A673 (cell line): ENCODE results near the gene C3orf20. TPM values are rescaled to one million over a fixed set of nuclear protein-coding genes. Genes with fewer than 3 reads are reported as not detected.

Experiments used
- BruUV-seq: library from RNA; stranded (reverse); fragments of 400-500 nt; replicated peaks from 2 replicates; lab custom pipeline; 2021; lab: Mats Ljungman, UMichigan
- CTCF ChIA-PET: fragments of 300-600 bp; sonication (Branson Sonifier 250); formaldehyde crosslinking; loops from one replicate; lab custom pipeline; 2022; ENCODE audit warnings: antibody characterized with exemption; lab: Charles Lee
- POLR2A ChIA-PET: fragments of 300-600 bp; sonication (Branson Sonifier 250); formaldehyde crosslinking; loops from one replicate; lab custom pipeline; 2022; ENCODE audit warnings: antibody characterized with exemption; ENCODE audit not compliant: low non-redundant PET; lab: Charles Lee
- DNase-seq: peaks from one replicate; pipeline ENCODE4 v3.0.0-alpha.2; 2015; ENCODE audit warnings: low spot score
- H3K27ac ChIP-seq: fragments of 200-600 bp; sonication (generic); 2 replicates; pipeline ENCODE4 v1.5.1; 2016; ENCODE audit warnings: mixed run types, low read depth, mild to moderate bottlenecking, mixed read lengths, antibody characterized with exemption, low read length; ENCODE audit not compliant: poor library complexity, severe bottlenecking
- H3K27me3 ChIP-seq: fragments of 200-600 bp; sonication (generic); replicated peaks from 2 replicates; pipeline ENCODE4 v1.6.1; 2017; ENCODE audit warnings: mixed run types, low read depth, mild to moderate bottlenecking, mixed read lengths, antibody characterized with exemption, low read length; ENCODE audit not compliant: insufficient read depth, poor library complexity
- H3K36me3 ChIP-seq: fragments of 200-600 bp; sonication (generic); 2 replicates; pipeline ENCODE4 v1.6.1; 2016; ENCODE audit warnings: mixed run types, mild to moderate bottlenecking, mixed read lengths, antibody characterized with exemption, low read length; ENCODE audit not compliant: insufficient read depth, poor library complexity, severe bottlenecking
- H3K4me1 ChIP-seq: fragments of 200-600 bp; sonication (generic); 2 replicates; pipeline ENCODE4 v1.6.1; 2017; ENCODE audit warnings: mixed run types, mild to moderate bottlenecking, mixed read lengths, antibody characterized with exemption, low read length; ENCODE audit not compliant: insufficient read depth, poor library complexity, severe bottlenecking
- H3K4me3 ChIP-seq: fragments of 200-600 bp; sonication (generic); 2 replicates; pipeline ENCODE4 v1.5.1; 2016; ENCODE audit warnings: low read depth, mixed run types, mild to moderate bottlenecking, mixed read lengths, low read length; ENCODE audit not compliant: poor library complexity, severe bottlenecking
- H3K9me3 ChIP-seq: fragments of 200-600 bp; sonication (generic); 2 replicates; pipeline ENCODE4 v1.6.1; 2016; ENCODE audit warnings: mixed run types, low read depth, mild to moderate bottlenecking, mixed read lengths, antibody characterized with exemption, low read length; ENCODE audit not compliant: poor library complexity, severe bottlenecking
- EZH2 ChIP-seq: fragments of 200-600 bp; sonication (generic); IDR thresholded peaks from 2 replicates; pipeline ENCODE4 v1.6.1; 2017; ENCODE audit warnings: borderline replicate concordance, low read depth, mild to moderate bottlenecking, mixed read lengths, antibody characterized with exemption, low read length; ENCODE audit not compliant: poor library complexity, severe bottlenecking
- intact Hi-C: fragments of 100-400 bp; cut with micrococcal nuclease; formaldehyde crosslinking; loops from one replicate; pipeline ENCODE4 v1.10.0; 2022; ENCODE audit not compliant: unreplicated experiment
- total RNA-seq: library from RNA; stranded (reverse); gene quantifications from 2 replicates; pipeline ENCODE4 v1.2.3, GENCODE V29; 2021
- TF ChIP-seq, protein P1 (sequence below): fragments of 300-800, 200-600 bp; sonication (generic); conservative IDR thresholded peaks from 2 replicates; pipeline ENCODE4 v1.5.1; 2017; ENCODE audit warnings: low read depth, mild to moderate bottlenecking, antibody characterized with exemption, low read length, moderate library complexity, mixed read lengths

The C3orf20 gene
- total RNA-seq, 1 experiment from 2014 or later, result 0.17 TPM

- CTCF ChIA-PET, result no interaction called here
These were observed 144.0 kb downstream of the C3orf20 start, which contains the start of gene FGD5 for GRCh38 chr3:14818804-14819500. Gene FGD5 (plus strand): TSS chr3:14818962. CDS start chr3:14819072, 110 bp downstream.

DNA sequence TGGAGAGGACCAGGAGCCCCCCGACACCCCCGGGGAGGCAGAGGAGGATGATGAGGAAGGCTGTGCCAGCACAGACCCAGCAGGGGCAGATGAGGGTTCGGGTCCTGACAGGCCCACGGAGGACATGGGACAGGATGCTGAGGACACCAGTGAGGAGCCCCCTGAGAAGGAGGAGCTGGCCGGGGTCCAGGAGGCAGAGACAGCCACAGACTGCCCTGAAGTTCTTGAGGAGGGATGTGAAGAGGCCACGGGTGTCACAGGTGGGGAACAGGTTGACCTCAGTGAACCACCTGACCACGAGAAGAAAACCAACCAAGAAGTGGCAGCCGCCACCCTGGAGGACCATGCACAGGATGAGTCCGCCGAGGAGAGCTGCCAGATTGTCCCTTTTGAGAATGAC, 144.7 kb downstream of the C3orf20 start:
- ChIA-PET POLR2A (no interaction called here), CTCF (no interaction called here)
- no peaks in the 10 kb centered on the region for H3K36me3 ChIP-seq
- intact Hi-C loops, result no loop called here
- no peak for TF ChIP-seq EZH2
- TF ChIP-seq, protein P1, sequence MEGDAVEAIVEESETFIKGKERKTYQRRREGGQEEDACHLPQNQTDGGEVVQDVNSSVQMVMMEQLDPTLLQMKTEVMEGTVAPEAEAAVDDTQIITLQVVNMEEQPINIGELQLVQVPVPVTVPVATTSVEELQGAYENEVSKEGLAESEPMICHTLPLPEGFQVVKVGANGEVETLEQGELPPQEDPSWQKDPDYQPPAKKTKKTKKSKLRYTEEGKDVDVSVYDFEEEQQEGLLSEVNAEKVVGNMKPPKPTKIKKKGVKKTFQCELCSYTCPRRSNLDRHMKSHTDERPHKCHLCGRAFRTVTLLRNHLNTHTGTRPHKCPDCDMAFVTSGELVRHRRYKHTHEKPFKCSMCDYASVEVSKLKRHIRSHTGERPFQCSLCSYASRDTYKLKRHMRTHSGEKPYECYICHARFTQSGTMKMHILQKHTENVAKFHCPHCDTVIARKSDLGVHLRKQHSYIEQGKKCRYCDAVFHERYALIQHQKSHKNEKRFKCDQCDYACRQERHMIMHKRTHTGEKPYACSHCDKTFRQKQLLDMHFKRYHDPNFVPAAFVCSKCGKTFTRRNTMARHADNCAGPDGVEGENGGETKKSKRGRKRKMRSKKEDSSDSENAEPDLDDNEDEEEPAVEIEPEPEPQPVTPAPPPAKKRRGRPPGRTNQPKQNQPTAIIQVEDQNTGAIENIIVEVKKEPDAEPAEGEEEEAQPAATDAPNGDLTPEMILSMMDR, result no peak
- no peaks in the 10 kb centered on the region for H3K4me1 ChIP-seq
- H3K9me3 ChIP-seq, result no peaks in the 10 kb centered on the region
- peaks cover 51% of the 10 kb centered on the region for H3K27me3 ChIP-seq
- no TSS peak for BruUV-seq
- H3K27ac ChIP-seq, result no peak overlapping the region
- no peak overlapping the region for H3K4me3 ChIP-seq
- DNase-seq, result no peak

More at GRCh38 chr3:14818804-14819500, 144.0 kb downstream of the C3orf20 start, which contains the start of gene FGD5:
- H3K27me3 ChIP-seq, result peaks cover 51% of the 10 kb centered on the region
- no peaks in the 10 kb centered on the region for H3K9me3 ChIP-seq
- TF ChIP-seq EZH2, result no peak
- TF ChIP-seq, protein P1, result no peak
- no TSS peak for BruUV-seq
- no peak within 1 kb of the TSS for H3K4me3 ChIP-seq
- intact Hi-C loops, result no loop called here
- DNase-seq, result no peak
- H3K27ac ChIP-seq, result no peak within 1 kb of the TSS
- no peaks in the 10 kb centered on the region for H3K4me1 ChIP-seq
- POLR2A ChIA-PET, result no interaction called here
- H3K36me3 ChIP-seq, result no peaks in the 10 kb centered on the region

DNA sequence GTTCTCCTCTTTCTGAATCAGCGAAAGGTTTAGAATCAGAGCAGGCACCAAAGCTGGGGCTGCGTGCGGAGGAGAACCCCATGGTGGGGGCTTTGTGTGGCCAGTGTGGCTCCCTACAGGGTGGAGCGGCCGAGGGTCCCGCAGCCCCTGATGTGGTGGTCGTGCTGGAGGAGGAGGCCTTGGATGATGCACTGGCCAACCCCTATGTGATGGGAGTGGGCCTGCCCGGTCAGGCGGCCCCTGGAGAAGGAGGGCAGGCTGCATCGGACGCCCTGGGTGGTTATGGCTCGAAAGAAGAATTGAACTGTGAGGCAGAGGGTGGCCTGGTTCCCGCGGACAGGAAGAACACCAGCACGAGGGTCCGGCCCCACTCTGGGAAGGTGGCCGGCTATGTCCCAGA, 145.2 kb downstream of the C3orf20 start:
- ChIA-PET POLR2A (no interaction called here), CTCF (no interaction called here)
- DNase-seq, result no peak
- no TSS peak for BruUV-seq
- Histone ChIP-seq H3K4me3 (no peak overlapping the region), H3K27me3 (peaks cover 52% of the 10 kb centered on the region), H3K9me3 (no peaks in the 10 kb centered on the region), H3K36me3 (no peaks in the 10 kb centered on the region), H3K4me1 (no peaks in the 10 kb centered on the region), H3K27ac (no peak overlapping the region)
- intact Hi-C loops, result no loop called here
- TF ChIP-seq, protein P1, result no peak
- no peak for TF ChIP-seq EZH2
